HepG2 (cell line): ENCODE measurements around the gene SLC7A10. TPM values are rescaled to one million over a fixed set of nuclear protein-coding genes. Genes with fewer than 3 reads are reported as not detected.

ENCODE experiments used
- ATAC-seq: fragments of 200-7000 bp; cut with Tn5 transposase; 3 replicates; pipeline ENCODE4 v1.9.1; 2020; ENCODE audit warnings: mild to moderate bottlenecking, moderate library complexity
- BruUV-seq: library from RNA; stranded (reverse); fragments of 400-500 nt; replicated peaks from 2 replicates; lab custom pipeline; 2021; lab: Mats Ljungman, UMichigan
- CTCF ChIA-PET: fragments of 300-600 bp; formaldehyde crosslinking; extraction: SDS; loops from one replicate; lab custom pipeline; 2021; ENCODE audit warnings: low total read pairs, inconsistent platforms, low intra/inter-chr PET ratio; lab: Yijun Ruan, JAX
- POLR2A ChIA-PET: fragments of 350-600 bp; sonication (Branson Sonifier 250); formaldehyde crosslinking; loops from one replicate; lab custom pipeline; 2020; ENCODE audit warnings: antibody characterized with exemption, inconsistent platforms; lab: Yijun Ruan, JAX
- DNase-seq: peaks from one replicate; pipeline ENCODE4 v3.0.0-alpha.2; 2015; ENCODE audit warnings: low spot score
- FAIRE-seq: peaks from 3 replicates; lab custom pipeline; 2011; peaks lifted over from hg19 to GRCh38; lab: Jason Lieb, UNC
- H2AFZ ChIP-seq: one replicate; pipeline ENCODE4 v1.6.1; 2011; ENCODE audit warnings: low read length, inconsistent platforms
- H3K27ac ChIP-seq: fragments of 300-600 bp; 3 replicates; pipeline ENCODE4 v1.8.0; 2011; ENCODE audit warnings: mixed run types, mild to moderate bottlenecking, mixed read lengths, low read length, inconsistent platforms; ENCODE audit not compliant: insufficient read depth; ENCODE audit errors: extremely low read length
- H3K27me3 ChIP-seq, 2 experiments: fragments of 200-600 bp in 1 of 2; 2 replicates in 1 of 2; 3 replicates in 1 of 2; pipeline versions ENCODE4 v1.6.0 to v1.8.0; 2011; ENCODE audit warnings: low read length in 2 of 2, mild to moderate bottlenecking in 2 of 2, moderate library complexity in 2 of 2, inconsistent platforms in 1 of 2; ENCODE audit not compliant: insufficient read depth in 2 of 2, control insufficient read depth in 1 of 2
- H3K36me3 ChIP-seq, 2 experiments: fragments of 200-600 bp in 1 of 2; replicated peaks in 1 of 2; 2 replicates in 1 of 2; 3 replicates in 1 of 2; pipeline versions ENCODE4 v1.5.1 to v1.8.0; 2011; ENCODE audit warnings: low read length in 2 of 2, inconsistent platforms in 1 of 2; ENCODE audit not compliant: insufficient read depth in 2 of 2, control insufficient read depth in 1 of 2
- H3K4me1 ChIP-seq: 2 replicates; pipeline ENCODE4 v1.5.1; 2012; ENCODE audit warnings: low read length, inconsistent platforms; ENCODE audit not compliant: insufficient read depth
- H3K4me2 ChIP-seq: 2 replicates; pipeline ENCODE4 v1.6.0; 2011; ENCODE audit warnings: low read depth, low read length, inconsistent platforms
- H3K4me3 ChIP-seq, 3 experiments: fragments of 200-600 bp in 1 of 3; sonication (generic), shearing (Covaris generic) in 1 of 3; replicated peaks in 1 of 3; 2 replicates each; pipeline ENCODE4 v1.5.1; 2011 to 2016; ENCODE audit warnings: low read length in 3 of 3, inconsistent platforms in 2 of 3, low read depth in 2 of 3, mild to moderate bottlenecking in 2 of 3, control low read depth in 1 of 3, mixed read lengths in 1 of 3; ENCODE audit not compliant: insufficient read depth in 1 of 3
- H3K79me2 ChIP-seq: one replicate; pipeline ENCODE4 v1.6.1; 2011; ENCODE audit warnings: low read length, inconsistent platforms; ENCODE audit not compliant: insufficient read depth
- H3K9ac ChIP-seq: 2 replicates; pipeline ENCODE4 v1.6.0; 2011; ENCODE audit warnings: mild to moderate bottlenecking, low read depth, low read length, inconsistent platforms; ENCODE audit not compliant: insufficient read depth
- H3K9me3 ChIP-seq: 2 replicates; pipeline ENCODE4 v1.5.1; 2012; ENCODE audit warnings: mild to moderate bottlenecking, low read length
- H4K20me1 ChIP-seq: 2 replicates; pipeline ENCODE4 v1.6.0; 2011; ENCODE audit warnings: inconsistent platforms, mild to moderate bottlenecking, low read length, moderate library complexity; ENCODE audit not compliant: insufficient read depth
- BCL6 ChIP-seq: IDR thresholded peaks from 2 replicates; pipeline ENCODE4 v1.6.1; 2016; ENCODE audit warnings: missing genetic modification reagents, missing compliant biosample characterization
- CENPX ChIP-seq: sonication (generic); formaldehyde crosslinking; IDR thresholded peaks from 2 replicates; pipeline ENCODE4 v1.9.0; 2021; ENCODE audit warnings: mild to moderate bottlenecking, missing genetic modification reagents, moderate library complexity
- KLF16 ChIP-seq, 2 experiments: sonication (generic) in 1 of 2; formaldehyde crosslinking in 1 of 2; IDR thresholded peaks; 2 replicates each; pipeline versions ENCODE4 v1.6.1 to v1.8.0; 2016 to 2023; ENCODE audit warnings: missing genetic modification reagents in 2 of 2, missing compliant biosample characterization in 1 of 2
- NFE2L2 ChIP-seq: fragments of 150-350 bp; IDR thresholded peaks from 2 replicates; pipeline ENCODE4 v1.6.1; 2014; ENCODE audit warnings: low read length
- ZBTB42 ChIP-seq: sonication (generic); formaldehyde crosslinking; IDR thresholded peaks from 2 replicates; pipeline ENCODE4 v1.5.0; 2020; ENCODE audit warnings: mild to moderate bottlenecking, missing genetic modification reagents
- ZNF235 ChIP-seq: sonication (generic); formaldehyde crosslinking; IDR thresholded peaks from 2 replicates; pipeline ENCODE4 v1.8.1; 2023; ENCODE audit warnings: mild to moderate bottlenecking, missing genetic modification reagents, borderline replicate concordance
- ZNF3 ChIP-seq: IDR thresholded peaks from 2 replicates; pipeline ENCODE4 v1.7.0; 2017; ENCODE audit warnings: inconsistent platforms
- ZNF33A ChIP-seq: sonication (generic); formaldehyde crosslinking; IDR thresholded peaks from 2 replicates; pipeline ENCODE4 v1.5.1; 2020; ENCODE audit warnings: missing genetic modification reagents, mild to moderate bottlenecking, moderate library complexity, borderline replicate concordance
- ZNF354B ChIP-seq: sonication (generic); formaldehyde crosslinking; IDR thresholded peaks from 2 replicates; pipeline ENCODE4 v1.8.0; 2022; ENCODE audit warnings: mild to moderate bottlenecking, missing genetic modification reagents
- ZNF644 ChIP-seq: IDR thresholded peaks from 2 replicates; pipeline ENCODE4 v1.6.1; 2016; ENCODE audit warnings: low read depth
- ZNF761 ChIP-seq: sonication (generic); formaldehyde crosslinking; conservative IDR thresholded peaks from 2 replicates; pipeline ENCODE4 v1.4.0; 2020; ENCODE audit warnings: mild to moderate bottlenecking, missing genetic modification reagents
- ZNF883 ChIP-seq: sonication (generic); formaldehyde crosslinking; IDR thresholded peaks from 2 replicates; pipeline ENCODE4 v1.5.1; 2020; ENCODE audit warnings: mild to moderate bottlenecking, missing genetic modification reagents; ENCODE audit errors: not compliant biosample characterization
- WGBS: methylation state at CpG from one replicate; pipeline ENCODE4 v1.1.6; 2017; ENCODE audit warnings: low lambda C conversion rate; 5-methylcytosine and 5-hydroxymethylcytosine counted together
- in situ Hi-C: cut with HindIII; loops from 2 replicates; pipeline ENCODE4 v1.10.0; 2017; ENCODE audit warnings: low pct_unique_long_range_greater_than_20kb; ENCODE audit not compliant: extremely low pct_ligation_motif_present
- intact Hi-C: fragments of 100-400 bp; cut with micrococcal nuclease; formaldehyde crosslinking; loops from one replicate; pipeline ENCODE4 v1.10.0; 2022; ENCODE audit not compliant: unreplicated experiment
- polyA plus RNA-seq, 8 experiments: library from polyadenylated mRNA; depleted of rRNA in 3 of 8; stranded (reverse) in 7 of 8; unstranded in 1 of 8; fragments of >200 nt; fragmentation: Illumina TruSeq in 4 of 8; extraction: Trizol in 4 of 8; gene quantifications; 2 replicates each; pipeline versions ENCODE4 v1.2.1 to v1.2.3, GENCODE V29; 2011 to 2016; ENCODE audit warnings: low read depth in 4 of 8, missing spikeins in 1 of 8, mixed read lengths in 1 of 8; ENCODE audit not compliant: insufficient read depth in 1 of 8
- total RNA-seq, 5 experiments: library from RNA; depleted of rRNA; stranded (reverse); fragments of >200 nt; fragmentation: Illumina TruSeq; extraction: Trizol; gene quantifications; 2 replicates each; pipeline ENCODE4 v1.2.3, GENCODE V29; 2016; ENCODE audit warnings: low read depth in 1 of 5
- TF ChIP-seq, protein P1 (sequence below): sonication (generic); formaldehyde crosslinking; IDR thresholded peaks from 2 replicates; pipeline ENCODE4 v1.5.1; 2020; ENCODE audit warnings: mild to moderate bottlenecking, missing genetic modification reagents, borderline replicate concordance
- TF ChIP-seq, protein P2 (sequence below): sonication (generic); formaldehyde crosslinking; IDR thresholded peaks from 2 replicates; pipeline ENCODE4 v1.9.0; 2022; ENCODE audit warnings: low read depth, missing genetic modification reagents
- TF ChIP-seq, protein P3 (sequence below): sonication (generic); formaldehyde crosslinking; IDR thresholded peaks from 2 replicates; pipeline ENCODE4 v1.4.0; 2020; ENCODE audit warnings: mild to moderate bottlenecking, missing genetic modification reagents
- TF ChIP-seq, protein P4 (sequence below): sonication (generic); formaldehyde crosslinking; IDR thresholded peaks from 2 replicates; pipeline ENCODE4 v1.4.0; 2020; ENCODE audit warnings: mild to moderate bottlenecking, missing genetic modification reagents

The SLC7A10 gene
- total and polyA plus RNA-seq, 2 of the 13 experiments (the other 11 are each of a cell fraction or from before 2014, with no cell fraction given) = 1.1 to 2.2 TPM

DNA sequence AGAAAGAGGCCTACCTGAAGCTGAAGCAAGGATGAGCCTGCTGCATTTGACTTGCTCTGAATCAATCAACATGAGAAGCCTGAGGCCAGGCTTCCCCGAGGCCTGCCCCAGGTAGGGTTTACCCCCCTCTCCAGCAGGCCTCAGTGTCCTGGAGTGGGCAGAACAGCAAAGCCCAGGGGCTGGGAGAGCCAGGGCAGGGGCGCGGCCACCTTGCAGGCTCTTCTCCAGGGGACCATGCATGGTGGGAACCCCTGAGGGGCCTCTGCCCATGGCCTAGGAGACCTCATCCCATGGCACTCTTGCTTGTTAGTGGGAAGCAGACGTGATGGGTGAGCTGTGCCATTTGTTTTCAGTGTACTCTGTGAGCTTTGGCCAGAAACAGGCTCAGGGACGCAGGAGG lies 51.5 kb downstream of the SLC7A10 start:
- TF ChIP-seq KLF16 (CRISPR knock-in tag; IDR thresholded peaks at IDR 0.05) = no peak
- TF ChIP-seq ZNF354B (CRISPR knock-in tag) = no peak
- TF ChIP-seq ZBTB42 (CRISPR knock-in tag) = no peak
- Histone ChIP-seq H3K27me3 (no peaks in the 10 kb centered on the region; a peak in 1 of 5 replicates), H3K4me1 (peaks cover 65% of the 10 kb centered on the region), H3K79me2 (peaks cover 7% of the 10 kb centered on the region), H2AFZ (no peak overlapping the region), H3K4me2 (no peak overlapping the region), H4K20me1 (no peaks in the 10 kb centered on the region), H3K9me3 (no peaks in the 10 kb centered on the region), H3K27ac (no peak overlapping the region), H3K4me3 (no peak overlapping the region), H3K9ac (no peak overlapping the region), H3K36me3 (no peaks in the 10 kb centered on the region)
- in situ Hi-C loops (no loop called here), intact Hi-C loops (no loop called here)
- ATAC-seq (no peak), DNase-seq (no peak), FAIRE-seq (no peak)
- BruUV-seq = no TSS peak
- POLR2A ChIA-PET = interaction anchor here (1.5 kb wide), 1 partner anchor 17 kb away, joined by 5 read pairs; no protein-coding TSS in a partner anchor
- WGBS = no CpG with 5 or more reads among the region's 5 CpGs
- CTCF ChIA-PET = no interaction called here

DNA sequence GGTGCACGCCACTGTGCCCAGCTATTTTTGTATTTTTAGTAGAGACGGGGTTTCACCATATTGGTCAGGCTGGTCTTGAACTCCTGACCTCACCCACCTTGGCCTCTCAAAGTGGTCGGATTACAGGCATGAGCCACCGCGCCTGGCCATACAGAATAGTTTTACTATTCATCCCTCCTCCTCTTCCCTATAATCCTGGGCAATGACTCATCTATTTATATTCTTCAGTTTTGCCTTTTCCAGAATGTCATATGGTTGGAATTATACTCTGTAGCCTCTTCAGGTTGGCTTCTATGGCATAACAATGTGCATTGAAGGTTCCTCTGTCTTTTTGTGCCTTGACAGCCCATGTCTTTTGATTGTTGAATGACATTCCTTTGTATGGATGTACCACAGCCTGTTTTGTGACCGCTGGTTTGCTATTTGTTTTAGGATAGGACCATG lies 53.7 kb downstream of the SLC7A10 start:
- ATAC-seq = no peak
- TF ChIP-seq NFE2L2 (peak; percentile 34; the same call in 1 of the 2 replicates), ZNF33A (CRISPR knock-in tag) (no peak), CENPX (no peak), ZNF644 (no peak), ZNF761 (CRISPR knock-in tag) (no peak), ZNF235 (CRISPR knock-in tag) (no peak), ZNF883 (no peak), ZNF3 (CRISPR knock-in tag) (0 out of 2 replicates have a peak, but pooled peaks have one; percentile 60), BCL6 (CRISPR knock-in tag) (no peak)
- TF ChIP-seq, protein P1, sequence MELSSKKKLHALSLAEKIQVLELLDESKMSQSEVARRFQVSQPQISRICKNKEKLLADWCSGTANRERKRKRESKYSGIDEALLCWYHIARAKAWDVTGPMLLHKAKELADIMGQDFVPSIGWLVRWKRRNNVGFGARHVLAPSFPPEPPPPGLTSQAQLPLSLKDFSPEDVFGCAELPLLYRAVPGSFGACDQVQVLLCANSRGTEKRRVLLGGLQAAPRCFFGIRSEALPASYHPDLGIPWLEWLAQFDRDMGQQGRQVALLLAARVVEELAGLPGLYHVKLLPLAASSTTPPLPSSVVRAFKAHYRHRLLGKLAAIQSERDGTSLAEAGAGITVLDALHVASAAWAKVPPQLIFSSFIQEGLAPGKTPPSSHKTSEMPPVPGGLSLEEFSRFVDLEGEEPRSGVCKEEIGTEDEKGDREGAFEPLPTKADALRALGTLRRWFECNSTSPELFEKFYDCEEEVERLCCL (CRISPR knock-in tag) = no peak
- TF ChIP-seq, protein P2, sequence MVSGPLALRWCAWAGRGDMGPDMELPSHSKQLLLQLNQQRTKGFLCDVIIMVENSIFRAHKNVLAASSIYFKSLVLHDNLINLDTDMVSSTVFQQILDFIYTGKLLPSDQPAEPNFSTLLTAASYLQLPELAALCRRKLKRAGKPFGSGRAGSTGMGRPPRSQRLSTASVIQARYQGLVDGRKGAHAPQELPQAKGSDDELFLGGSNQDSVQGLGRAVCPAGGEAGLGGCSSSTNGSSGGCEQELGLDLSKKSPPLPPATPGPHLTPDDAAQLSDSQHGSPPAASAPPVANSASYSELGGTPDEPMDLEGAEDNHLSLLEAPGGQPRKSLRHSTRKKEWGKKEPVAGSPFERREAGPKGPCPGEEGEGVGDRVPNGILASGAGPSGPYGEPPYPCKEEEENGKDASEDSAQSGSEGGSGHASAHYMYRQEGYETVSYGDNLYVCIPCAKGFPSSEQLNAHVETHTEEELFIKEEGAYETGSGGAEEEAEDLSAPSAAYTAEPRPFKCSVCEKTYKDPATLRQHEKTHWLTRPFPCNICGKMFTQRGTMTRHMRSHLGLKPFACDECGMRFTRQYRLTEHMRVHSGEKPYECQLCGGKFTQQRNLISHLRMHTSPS = no peak
- TF ChIP-seq, protein P3, sequence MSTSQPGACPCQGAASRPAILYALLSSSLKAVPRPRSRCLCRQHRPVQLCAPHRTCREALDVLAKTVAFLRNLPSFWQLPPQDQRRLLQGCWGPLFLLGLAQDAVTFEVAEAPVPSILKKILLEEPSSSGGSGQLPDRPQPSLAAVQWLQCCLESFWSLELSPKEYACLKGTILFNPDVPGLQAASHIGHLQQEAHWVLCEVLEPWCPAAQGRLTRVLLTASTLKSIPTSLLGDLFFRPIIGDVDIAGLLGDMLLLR = no peak
- TF ChIP-seq, protein P4, sequence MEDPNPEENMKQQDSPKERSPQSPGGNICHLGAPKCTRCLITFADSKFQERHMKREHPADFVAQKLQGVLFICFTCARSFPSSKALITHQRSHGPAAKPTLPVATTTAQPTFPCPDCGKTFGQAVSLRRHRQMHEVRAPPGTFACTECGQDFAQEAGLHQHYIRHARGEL (CRISPR knock-in tag) = no peak

More for the DNA sequence above, 53.7 kb downstream of the SLC7A10 start:
- no peak overlapping the region for H2AFZ ChIP-seq
- intact Hi-C loops (no loop called here), in situ Hi-C loops (no loop called here)
- no peak overlapping the region for H3K9ac ChIP-seq
- peaks cover 49% of the 10 kb centered on the region for H3K4me1 ChIP-seq
- FAIRE-seq (no peak), DNase-seq (no peak)
- H3K4me2 ChIP-seq = no peak overlapping the region
- BruUV-seq = no TSS peak
- peaks cover 7% of the 10 kb centered on the region for H3K79me2 ChIP-seq
- H3K9me3 ChIP-seq = peaks cover 8% of the 10 kb centered on the region
- no peaks in the 10 kb centered on the region; a peak in 1 of 5 replicates for H3K27me3 ChIP-seq
- no peaks in the 10 kb centered on the region for H3K36me3 ChIP-seq
- WGBS = 82% methylated on average over 6 of the region's 6 CpGs
- CTCF ChIA-PET = no interaction called here
- POLR2A ChIA-PET = no interaction called here
- H3K27ac ChIP-seq = no peak overlapping the region
- no peaks in the 10 kb centered on the region for H4K20me1 ChIP-seq
- no peak overlapping the region for H3K4me3 ChIP-seq
